K562 (cell line): ENCODE measurements around the gene CCDC137. TPM values are rescaled to one million over a fixed set of nuclear protein-coding genes. Genes with fewer than 3 reads are reported as not detected.
A peak's percentile ranks its signal among the peaks of the same experiment; 100 is the strongest.

Experiments
- ATAC-seq: fragments of 200-7000 bp; cut with Tn5 transposase; 3 replicates; pipeline ENCODE4 v1.9.1; 2020; ENCODE audit warnings: moderate library complexity
- BruUV-seq: library from RNA; stranded (reverse); fragments of 400-500 nt; replicated peaks from 2 replicates; lab custom pipeline; 2021; lab: Mats Ljungman, UMichigan
- CTCF ChIA-PET: fragments of 300-600 bp; formaldehyde crosslinking; extraction: SDS; loops from one replicate; lab custom pipeline; 2021; ENCODE audit warnings: low intra/inter-chr PET ratio; lab: Yijun Ruan, JAX
- POLR2A ChIA-PET: fragments of 300-600, 350-650 bp; sonication (Branson Sonifier 250); formaldehyde crosslinking; extraction: SDS; loops from one replicate; lab custom pipeline; 2021; ENCODE audit warnings: antibody characterized with exemption, inconsistent platforms; lab: Yijun Ruan, JAX
- DNase-seq, 4 experiments: peaks; one replicate each; pipeline versions ENCODE4 v3.0.0 to v3.0.0-alpha.2; 2011 to 2018; ENCODE audit warnings: low spot score in 3 of 4, mixed read lengths in 3 of 4; ENCODE audit errors: extremely low read depth in 1 of 4
- FAIRE-seq: peaks from 2 replicates; lab custom pipeline; 2011; peaks lifted over from hg19 to GRCh38; lab: Jason Lieb, UNC
- H2AFZ ChIP-seq: 2 replicates; pipeline ENCODE4 v1.6.0; 2011; ENCODE audit warnings: low read depth, low read length, control low read depth, inconsistent platforms
- H3K27ac ChIP-seq: fragments of 200-600 bp; 3 replicates; pipeline ENCODE4 v1.8.0; 2011; ENCODE audit warnings: low read depth, mild to moderate bottlenecking, control low read depth, inconsistent platforms, low read length, moderate library complexity, mixed read lengths; ENCODE audit errors: extremely low read depth
- H3K27me3 ChIP-seq, 2 experiments: fragments of 300-600 bp in 1 of 2; 2 replicates in 1 of 2; 3 replicates in 1 of 2; pipeline versions ENCODE4 v1.6.0 to v1.8.0; 2011; ENCODE audit warnings: inconsistent platforms in 2 of 2, low read length in 2 of 2, mild to moderate bottlenecking in 1 of 2, mixed read lengths in 1 of 2, moderate library complexity in 1 of 2; ENCODE audit not compliant: control insufficient read depth in 2 of 2, insufficient read depth in 2 of 2
- H3K36me3 ChIP-seq: fragments of 300-600 bp; 3 replicates; pipeline ENCODE4 v1.8.0; 2011; ENCODE audit warnings: mild to moderate bottlenecking, low read length, inconsistent platforms; ENCODE audit not compliant: control insufficient read depth, insufficient read depth
- H3K4me1 ChIP-seq, 2 experiments: fragments of 200-600 bp in 1 of 2; replicated peaks in 1 of 2; 2 replicates in 1 of 2; 3 replicates in 1 of 2; pipeline versions ENCODE4 v1.5.1 to v1.8.0; 2011; ENCODE audit warnings: inconsistent platforms in 2 of 2, low read length in 2 of 2, mild to moderate bottlenecking in 1 of 2, mixed read lengths in 1 of 2, moderate library complexity in 1 of 2; ENCODE audit not compliant: control insufficient read depth in 2 of 2, insufficient read depth in 2 of 2
- H3K4me2 ChIP-seq: 2 replicates; pipeline ENCODE4 v1.6.1; 2011; ENCODE audit warnings: low read length, control low read depth, inconsistent platforms, mixed read lengths; ENCODE audit not compliant: insufficient read depth
- H3K4me3 ChIP-seq: fragments of 200-600 bp; sonication (generic), shearing (Covaris generic); 2 replicates; pipeline ENCODE4 v1.5.1; 2016; ENCODE audit warnings: control low read depth, inconsistent platforms
- H3K79me2 ChIP-seq: fragments of 200-600 bp; 3 replicates; pipeline ENCODE4 v1.8.0; 2011; ENCODE audit warnings: low read length, inconsistent platforms; ENCODE audit not compliant: control insufficient read depth, insufficient read depth
- H3K9ac ChIP-seq, 2 experiments: 2 replicates each; pipeline versions ENCODE4 v1.6.0 to v1.6.1; 2011; ENCODE audit warnings: low read depth in 2 of 2, low read length in 2 of 2, control low read depth in 1 of 2, inconsistent platforms in 1 of 2, mild to moderate bottlenecking in 1 of 2, mixed read lengths in 1 of 2; ENCODE audit not compliant: insufficient read depth in 1 of 2
- H3K9me1 ChIP-seq: one replicate; pipeline ENCODE4 v1.6.0; 2011; ENCODE audit warnings: inconsistent platforms, mild to moderate bottlenecking, low read length, moderate library complexity; ENCODE audit not compliant: control insufficient read depth, insufficient read depth
- H3K9me3 ChIP-seq: replicated peaks from 2 replicates; pipeline ENCODE4 v1.5.1; 2011; ENCODE audit warnings: low read depth, low read length, inconsistent platforms; ENCODE audit not compliant: control insufficient read depth, insufficient read depth
- H4K20me1 ChIP-seq: replicated peaks from 2 replicates; pipeline ENCODE4 v1.6.1; 2011; ENCODE audit warnings: low read length, inconsistent platforms, mixed read lengths; ENCODE audit not compliant: control insufficient read depth, insufficient read depth
- CBX3 ChIP-seq, 2 experiments: IDR thresholded peaks; 1 replicate in 1 of 2; 2 replicates in 1 of 2; pipeline ENCODE4 v1.6.1; 2012; ENCODE audit warnings: inconsistent platforms in 2 of 2, low read length in 2 of 2, borderline replicate concordance in 1 of 2, control low read depth in 1 of 2
- E2F3 ChIP-seq: fragments of 250-450 bp; sonication (Bioruptor Pico); IDR thresholded peaks from 2 replicates; pipeline ENCODE4 v1.4.0; 2020; ENCODE audit warnings: mild to moderate bottlenecking
- EGR1 ChIP-seq: fragments of 450-650 bp; conservative IDR thresholded peaks from 2 replicates; pipeline ENCODE4 v1.6.1; 2017; ENCODE audit warnings: mild to moderate bottlenecking
- FOSL1 ChIP-seq: fragments of 200-800 bp; sonication (Bioruptor generic); conservative IDR thresholded peaks from 2 replicates; pipeline ENCODE4 v1.6.1; 2016; ENCODE audit warnings: missing genetic modification characterization, missing compliant biosample characterization
- IFI16 ChIP-seq: fragments of 250-450 bp; sonication (Bioruptor Pico); IDR thresholded peaks from 2 replicates; pipeline ENCODE4 v2.1.2; 2022; ENCODE audit warnings: mild to moderate bottlenecking, inconsistent platforms
- NUFIP1 ChIP-seq: fragments of 450-650 bp; IDR thresholded peaks from 2 replicates; pipeline ENCODE4 v1.6.1; 2018; ENCODE audit not compliant: partially characterized antibody
- WGBS: fragments of 100-300 bp; shearing (Covaris generic); methylation state at CpG from one replicate; pipeline ENCODE4 v1.1.6; 2016; ENCODE audit warnings: low coverage, mixed read lengths; ENCODE audit not compliant: insufficient coverage; ENCODE audit errors: missing lambda C conversion rate; 5-methylcytosine and 5-hydroxymethylcytosine counted together
- in situ Hi-C: fragments of 300-500 bp; cut with MboI; formaldehyde crosslinking; loops from 4 replicates; pipeline ENCODE4 v1.15.0; 2018; ENCODE audit warnings: inconsistent platforms, mixed read lengths
- intact Hi-C: fragments of 100-400 bp; cut with micrococcal nuclease; formaldehyde crosslinking; loops from 2 replicates; pipeline ENCODE4 v1.14.2; 2022
- polyA plus RNA-seq, 8 experiments: library from polyadenylated mRNA; depleted of rRNA in 4 of 8; stranded (reverse) in 5 of 8; unstranded in 3 of 8; fragments of >200 nt; fragmentation: Nextera tagmentation in 2 of 8; fragmentation: Illumina TruSeq in 1 of 8; extraction: Ambion mirVana in 2 of 8; extraction: Trizol in 1 of 8; gene quantifications; 2 replicates each; pipeline versions ENCODE4 v1.2.1 to v1.2.3, GENCODE V29; 2011 to 2014; ENCODE audit warnings: inconsistent platforms in 1 of 8, missing spikeins in 1 of 8
- total RNA-seq, 7 experiments: library from RNA; depleted of rRNA in 6 of 7; stranded (reverse); fragments of >200 nt in 6 of 7; fragmentation: Illumina TruSeq in 2 of 7; extraction: Trizol in 2 of 7; gene quantifications; 2 replicates each; pipeline versions ENCODE4 v1.2.1 to v1.2.3, GENCODE V29; 2011 to 2021; ENCODE audit warnings: low replicate concordance in 1 of 7

The CCDC137 gene
- total and polyA plus RNA-seq, 9 of the 15 experiments (the other 6 are each of a cell fraction or from before 2014, with no cell fraction given) = 2.3 to 68.1 (median 38.3) TPM

- no peaks in the 10 kb centered on the region for H3K36me3 ChIP-seq
- WGBS = 58% methylated on average over 17 of the region's 17 CpGs
- DNase-seq (peak in 1 of 4 experiments; percentile 11), ATAC-seq (no peak), FAIRE-seq (no peak)
- in situ Hi-C loops (no loop called here), intact Hi-C loops (no loop called here)
- no peaks in the 10 kb centered on the region for H3K9me3 ChIP-seq
- no peak overlapping the region for H3K4me3 ChIP-seq
- TF ChIP-seq FOSL1 = 0 out of 2 replicates have a peak, but pooled peaks have one; percentile 18
- no peak for TF ChIP-seq CBX3 (IDR thresholded peaks at IDR 0.05; ENCODE audit: borderline replicate concordance in 1 of 2, low read length in 2 of 2)
- no TSS peak for BruUV-seq
- peak overlapping the region in 1 of 2 experiments; percentile 77; a peak in 2 of 4 replicates for H3K9ac ChIP-seq
- H2AFZ ChIP-seq = no peak overlapping the region
- H3K4me2 ChIP-seq = no peak overlapping the region
- CTCF ChIA-PET = no interaction called here
- H4K20me1 ChIP-seq = no peaks in the 10 kb centered on the region
- POLR2A ChIA-PET = interaction anchor here (1.2 kb wide), 1 partner anchor 21 kb away, joined by 3 read pairs; no protein-coding TSS in a partner anchor
- H3K79me2 ChIP-seq = peaks cover under 1% of the 10 kb centered on the region; the same call in 1 of the 3 replicates
- H3K27ac ChIP-seq = no peak overlapping the region
- no peaks in the 10 kb centered on the region for H3K9me1 ChIP-seq
- no peaks in the 10 kb centered on the region for H3K27me3 ChIP-seq
- peaks cover 26 to 50% of the 10 kb centered on the region in 2 experiments; a peak in 4 of 5 replicates for H3K4me1 ChIP-seq
These were observed 24.6 kb upstream of the CCDC137 start for GRCh38 chr17:81641825-81642489.

DNA sequence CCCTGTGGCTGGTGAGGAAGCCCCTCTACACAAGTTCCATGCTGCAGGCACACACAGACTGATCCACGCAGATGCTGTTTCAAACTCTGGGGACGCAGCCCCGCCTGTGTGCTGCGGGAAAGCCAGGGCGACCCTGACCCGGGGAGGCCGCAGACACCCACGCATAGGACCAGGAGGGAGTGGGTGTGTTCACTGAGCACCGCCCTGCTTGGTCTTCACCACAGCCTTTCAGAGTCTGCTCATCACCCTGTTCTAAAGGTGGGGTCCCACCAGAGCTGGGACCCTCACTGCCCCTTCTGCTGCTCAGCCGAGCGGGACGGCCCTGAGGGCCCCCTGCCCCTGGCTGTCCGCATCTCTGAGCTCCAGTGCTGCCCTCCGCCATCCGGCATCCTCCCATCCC lies 22.0 kb upstream of the CCDC137 start:
- intact Hi-C loops (no loop called here), in situ Hi-C loops (no loop called here)
- BruUV-seq = no TSS peak
- Histone ChIP-seq H3K79me2 (no peaks in the 10 kb centered on the region), H3K9me3 (peaks cover 4% of the 10 kb centered on the region), H3K4me1 (peaks cover 22 to 58% of the 10 kb centered on the region in 2 experiments; a peak in 4 of 5 replicates), H3K36me3 (no peaks in the 10 kb centered on the region), H3K27me3 (no peaks in the 10 kb centered on the region), H4K20me1 (no peaks in the 10 kb centered on the region), H3K9ac (peak overlapping the region in 1 of 2 experiments; percentile 88; a peak in 2 of 4 replicates), H3K9me1 (no peaks in the 10 kb centered on the region), H3K27ac (no peak overlapping the region), H3K4me3 (no peak overlapping the region), H2AFZ (peak overlapping the region; percentile 29; the same call in 1 of the 2 replicates), H3K4me2 (no peak overlapping the region; the same call in 1 of the 2 replicates)
- DNase-seq (peak in 3 of 4 experiments; percentile 54 to 65 (median 60)), FAIRE-seq (no peak), ATAC-seq (peak; percentile 58)
- ChIA-PET POLR2A (interaction anchor here (1.0 kb wide), 1 partner anchor 8 kb away, joined by 3 read pairs; no protein-coding TSS in a partner anchor), CTCF (no interaction called here)
- TF ChIP-seq E2F3 = no peak
- TF ChIP-seq IFI16 (CRISPR knock-in tag) = no peak
- peak; percentile 91 for TF ChIP-seq EGR1
- TF ChIP-seq NUFIP1 = no peak
- 63% methylated on average over 8 of the region's 15 CpGs for WGBS
